A673 (cell line): Measurements from ENCODE around the gene SLC5A9. TPM values are rescaled to one million over a fixed set of nuclear protein-coding genes. Genes with fewer than 3 reads are reported as not detected.

ENCODE experiments used
- BruUV-seq: library from RNA; stranded (reverse); fragments of 400-500 nt; replicated peaks from 2 replicates; lab custom pipeline; 2021; lab: Mats Ljungman, UMichigan
- CTCF ChIA-PET: fragments of 300-600 bp; sonication (Branson Sonifier 250); formaldehyde crosslinking; loops from one replicate; lab custom pipeline; 2022; ENCODE audit warnings: antibody characterized with exemption; lab: Charles Lee
- POLR2A ChIA-PET: fragments of 300-600 bp; sonication (Branson Sonifier 250); formaldehyde crosslinking; loops from one replicate; lab custom pipeline; 2022; ENCODE audit warnings: antibody characterized with exemption; ENCODE audit not compliant: low non-redundant PET; lab: Charles Lee
- DNase-seq: peaks from one replicate; pipeline ENCODE4 v3.0.0-alpha.2; 2015; ENCODE audit warnings: low spot score
- H3K27ac ChIP-seq: fragments of 200-600 bp; sonication (generic); 2 replicates; pipeline ENCODE4 v1.5.1; 2016; ENCODE audit warnings: mixed run types, low read depth, mild to moderate bottlenecking, mixed read lengths, antibody characterized with exemption, low read length; ENCODE audit not compliant: poor library complexity, severe bottlenecking
- H3K27me3 ChIP-seq: fragments of 200-600 bp; sonication (generic); replicated peaks from 2 replicates; pipeline ENCODE4 v1.6.1; 2017; ENCODE audit warnings: mixed run types, low read depth, mild to moderate bottlenecking, mixed read lengths, antibody characterized with exemption, low read length; ENCODE audit not compliant: insufficient read depth, poor library complexity
- H3K36me3 ChIP-seq: fragments of 200-600 bp; sonication (generic); 2 replicates; pipeline ENCODE4 v1.6.1; 2016; ENCODE audit warnings: mixed run types, mild to moderate bottlenecking, mixed read lengths, antibody characterized with exemption, low read length; ENCODE audit not compliant: insufficient read depth, poor library complexity, severe bottlenecking
- H3K4me1 ChIP-seq: fragments of 200-600 bp; sonication (generic); 2 replicates; pipeline ENCODE4 v1.6.1; 2017; ENCODE audit warnings: mixed run types, mild to moderate bottlenecking, mixed read lengths, antibody characterized with exemption, low read length; ENCODE audit not compliant: insufficient read depth, poor library complexity, severe bottlenecking
- H3K4me3 ChIP-seq: fragments of 200-600 bp; sonication (generic); 2 replicates; pipeline ENCODE4 v1.5.1; 2016; ENCODE audit warnings: low read depth, mixed run types, mild to moderate bottlenecking, mixed read lengths, low read length; ENCODE audit not compliant: poor library complexity, severe bottlenecking
- H3K9me3 ChIP-seq: fragments of 200-600 bp; sonication (generic); 2 replicates; pipeline ENCODE4 v1.6.1; 2016; ENCODE audit warnings: mixed run types, low read depth, mild to moderate bottlenecking, mixed read lengths, antibody characterized with exemption, low read length; ENCODE audit not compliant: poor library complexity, severe bottlenecking
- CTCF ChIP-seq: fragments of 300-800, 200-600 bp; sonication (generic); conservative IDR thresholded peaks from 2 replicates; pipeline ENCODE4 v1.5.1; 2017; ENCODE audit warnings: low read depth, mild to moderate bottlenecking, antibody characterized with exemption, low read length, moderate library complexity, mixed read lengths
- EZH2 ChIP-seq: fragments of 200-600 bp; sonication (generic); IDR thresholded peaks from 2 replicates; pipeline ENCODE4 v1.6.1; 2017; ENCODE audit warnings: borderline replicate concordance, low read depth, mild to moderate bottlenecking, mixed read lengths, antibody characterized with exemption, low read length; ENCODE audit not compliant: poor library complexity, severe bottlenecking
- intact Hi-C: fragments of 100-400 bp; cut with micrococcal nuclease; formaldehyde crosslinking; loops from one replicate; pipeline ENCODE4 v1.10.0; 2022; ENCODE audit not compliant: unreplicated experiment
- total RNA-seq: library from RNA; stranded (reverse); gene quantifications from 2 replicates; pipeline ENCODE4 v1.2.3, GENCODE V29; 2021

Gene SLC5A9
- total RNA-seq, 1 experiment from 2014 or later = not detected

GRCh38 chr1:48181669-48182367 is 40.7 kb upstream of the SLC5A9 start:
- DNase-seq = no peak
- no peak for TF ChIP-seq EZH2
- TF ChIP-seq CTCF = no peak
- Histone ChIP-seq H3K9me3 (peaks cover 2% of the 10 kb centered on the region), H3K36me3 (no peaks in the 10 kb centered on the region), H3K27me3 (peaks cover 22% of the 10 kb centered on the region), H3K4me1 (no peaks in the 10 kb centered on the region), H3K27ac (no peak overlapping the region), H3K4me3 (no peak overlapping the region)
- ChIA-PET CTCF (no interaction called here), POLR2A (no interaction called here)
- no TSS peak for BruUV-seq
- intact Hi-C loops = no loop called here

GRCh38 chr1:48182439-48182838 is 40.1 kb upstream of the SLC5A9 start:
- H3K27me3 ChIP-seq = peaks cover 22% of the 10 kb centered on the region
- H3K9me3 ChIP-seq = peaks cover 7% of the 10 kb centered on the region
- H3K27ac ChIP-seq = no peak overlapping the region
- POLR2A ChIA-PET = no interaction called here
- H3K4me3 ChIP-seq = no peak overlapping the region
- no TSS peak for BruUV-seq
- CTCF ChIA-PET = no interaction called here
- intact Hi-C loops = no loop called here
- TF ChIP-seq CTCF (no peak), EZH2 (no peak)
- H3K36me3 ChIP-seq = no peaks in the 10 kb centered on the region
- DNase-seq = no peak
- no peaks in the 10 kb centered on the region for H3K4me1 ChIP-seq

GRCh38 chr1:48186306-48186839 is 36.1 kb upstream of the SLC5A9 start:
- ChIA-PET POLR2A (no interaction called here), CTCF (no interaction called here)
- H3K9me3 ChIP-seq = peaks cover 25% of the 10 kb centered on the region

More at GRCh38 chr1:48186306-48186839, 36.1 kb upstream of the SLC5A9 start:
- no peaks in the 10 kb centered on the region for H3K27me3 ChIP-seq
- DNase-seq = no peak
- no peak overlapping the region for H3K27ac ChIP-seq
- no TSS peak for BruUV-seq
- intact Hi-C loops = loop anchor here (5.0 kb wide), 1 partner anchor 59 kb away; no protein-coding TSS in a partner anchor
- H3K36me3 ChIP-seq = no peaks in the 10 kb centered on the region
- no peak overlapping the region for H3K4me3 ChIP-seq
- TF ChIP-seq CTCF = no peak
- no peak for TF ChIP-seq EZH2
- no peaks in the 10 kb centered on the region for H3K4me1 ChIP-seq
